Nephron (organoid): ENCODE results near the gene ALKAL2.

Source experiments
- H3K27ac Mint-ChIP-seq, 3 experiments: 2 replicates each; pipeline ENCODE4 v1.8.0; 2020; ENCODE audit warnings: mixed read lengths in 3 of 3, mild to moderate bottlenecking in 2 of 3, moderate library complexity in 1 of 3
- H3K27me3 Mint-ChIP-seq: 2 replicates; pipeline ENCODE4 v1.8.0; 2021; ENCODE audit warnings: low read depth, mild to moderate bottlenecking, moderate library complexity, mixed read lengths
- H3K36me3 Mint-ChIP-seq: 2 replicates; pipeline ENCODE4 v1.8.0; 2020; ENCODE audit warnings: low read depth, mixed read lengths
- H3K4me1 Mint-ChIP-seq: 2 replicates; pipeline ENCODE4 v1.8.0; 2020; ENCODE audit warnings: mixed read lengths
- H3K4me3 Mint-ChIP-seq, 3 experiments: 2 replicates each; pipeline ENCODE4 v1.8.0; 2020; ENCODE audit warnings: mild to moderate bottlenecking in 3 of 3, mixed read lengths in 3 of 3, moderate library complexity in 2 of 3
- H3K9me3 Mint-ChIP-seq: 2 replicates; pipeline ENCODE4 v1.8.0; 2020; ENCODE audit warnings: mixed read lengths
- CTCF ChIP-seq, 3 experiments: fragments of 200-600 bp; sonication (generic); IDR thresholded peaks; one replicate each; pipeline ENCODE4 v1.5.0; 2021; ENCODE audit warnings: antibody characterized with exemption in 3 of 3; ENCODE audit not compliant: unreplicated experiment in 3 of 3

The ALKAL2 gene

DNA sequence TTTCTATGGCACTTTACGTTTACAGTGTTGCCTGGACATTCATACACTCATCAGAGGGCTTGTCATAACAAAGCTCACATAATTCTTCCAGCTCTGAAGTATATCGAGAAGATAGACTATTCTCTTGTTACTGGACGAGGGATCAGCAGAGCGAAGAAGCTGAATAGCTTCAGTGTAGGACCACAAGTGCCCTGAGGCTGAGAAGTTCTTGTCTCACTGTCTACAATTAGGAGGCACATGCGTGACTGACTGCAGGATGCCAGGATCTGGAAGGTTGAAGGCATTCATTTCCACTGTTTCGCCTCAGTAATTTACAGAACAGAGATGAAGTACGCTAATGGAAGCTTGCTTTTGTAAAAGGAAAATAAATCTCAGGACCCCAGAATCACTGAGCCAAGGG, 33.6 kb downstream of the ALKAL2 start:
- Mint-ChIP-seq H3K36me3 (peaks cover 26% of the 10 kb centered on the region), H3K4me3 (no peak overlapping the region), H3K4me1 (peaks cover 16% of the 10 kb centered on the region), H3K9me3 (peaks cover 13% of the 10 kb centered on the region), H3K27me3 (no peaks in the 10 kb centered on the region), H3K27ac (peak overlapping the region; percentile 73 to 88 (median 75))
- TF ChIP-seq CTCF (IDR thresholded peaks at IDR 0.05; ENCODE audit: unreplicated experiment in 3 of 3) = no peak

DNA sequence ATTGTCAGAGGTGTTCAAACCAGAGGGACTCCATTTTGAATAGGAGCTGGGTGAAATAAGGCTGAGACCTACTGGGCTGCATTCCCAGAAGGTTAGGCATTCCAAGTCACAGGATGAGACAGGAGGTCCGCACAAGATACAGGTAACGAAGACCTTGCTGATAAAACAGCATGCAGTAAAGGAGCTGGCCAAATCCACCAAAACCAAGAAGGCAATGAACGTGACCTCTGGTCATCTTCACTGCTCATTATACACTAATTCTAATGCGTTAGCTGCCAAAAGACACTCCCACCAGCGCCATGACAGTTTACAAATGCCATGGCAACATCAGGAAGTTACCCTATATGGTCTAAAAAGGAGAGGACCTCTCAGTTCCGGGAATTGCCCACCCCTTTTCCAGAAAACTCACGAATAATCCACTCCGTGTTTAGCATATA, 34.7 kb downstream of the ALKAL2 start:
- Mint-ChIP-seq H3K4me3 (no peak overlapping the region), H3K36me3 (peaks cover 23% of the 10 kb centered on the region), H3K9me3 (peaks cover 5% of the 10 kb centered on the region), H3K27me3 (no peaks in the 10 kb centered on the region), H3K27ac (no peak overlapping the region), H3K4me1 (peaks cover 16% of the 10 kb centered on the region)
- no peak for TF ChIP-seq CTCF (IDR thresholded peaks at IDR 0.05; ENCODE audit: unreplicated experiment in 3 of 3)

- Mint-ChIP-seq H3K27ac (peak overlapping the region; percentile 23 to 76 (median 62)), H3K4me1 (peaks cover 17% of the 10 kb centered on the region), H3K27me3 (no peaks in the 10 kb centered on the region), H3K4me3 (no peak overlapping the region), H3K36me3 (peaks cover 22% of the 10 kb centered on the region), H3K9me3 (no peaks in the 10 kb centered on the region)
- no peak for TF ChIP-seq CTCF (IDR thresholded peaks at IDR 0.05; ENCODE audit: unreplicated experiment in 3 of 3)
Observed at GRCh38 chr2:252001-252602, 35.8 kb downstream of the ALKAL2 start.

DNA sequence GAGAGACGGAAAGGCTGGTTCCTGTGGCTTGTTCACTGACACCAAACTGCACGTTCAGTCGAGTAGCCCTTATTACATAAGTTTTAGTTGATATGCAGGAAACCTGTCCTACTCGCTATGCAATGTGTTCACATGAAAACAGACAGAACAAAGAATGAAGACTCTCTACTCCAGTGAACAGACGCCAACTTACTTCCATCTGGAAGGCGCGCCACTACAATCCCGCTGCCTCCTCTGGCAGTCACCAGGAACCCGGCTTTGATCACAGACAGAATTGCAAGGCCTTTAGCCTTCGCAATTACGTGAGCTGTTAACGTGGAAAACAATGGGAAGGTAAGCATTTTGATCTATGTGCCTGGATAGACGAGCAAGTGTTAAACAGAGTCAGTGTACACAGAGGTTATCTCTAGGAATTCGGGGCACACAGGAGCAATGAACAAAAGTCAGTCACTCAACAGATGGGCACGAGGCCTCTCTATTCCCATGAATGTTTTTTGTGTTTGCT, 38.3 kb downstream of the ALKAL2 start:
- no peak overlapping the region for H3K27ac Mint-ChIP-seq
- TF ChIP-seq CTCF (IDR thresholded peaks at IDR 0.05; ENCODE audit: unreplicated experiment in 3 of 3) = no peak
- H3K9me3 Mint-ChIP-seq = no peaks in the 10 kb centered on the region
- no peaks in the 10 kb centered on the region for H3K27me3 Mint-ChIP-seq
- H3K4me3 Mint-ChIP-seq = no peak overlapping the region
- H3K36me3 Mint-ChIP-seq = peaks cover 35% of the 10 kb centered on the region
- H3K4me1 Mint-ChIP-seq = peaks cover 21% of the 10 kb centered on the region

GRCh38 chr2:248724-249123, 39.2 kb downstream of the ALKAL2 start:
- TF ChIP-seq CTCF (IDR thresholded peaks at IDR 0.05; ENCODE audit: unreplicated experiment in 3 of 3) = no peak
- no peaks in the 10 kb centered on the region for H3K27me3 Mint-ChIP-seq
- H3K9me3 Mint-ChIP-seq = peaks cover under 1% of the 10 kb centered on the region
- peaks cover 44% of the 10 kb centered on the region for H3K36me3 Mint-ChIP-seq
- no peak overlapping the region for H3K4me3 Mint-ChIP-seq
- no peak overlapping the region for H3K27ac Mint-ChIP-seq
- H3K4me1 Mint-ChIP-seq = peaks cover 15% of the 10 kb centered on the region
